DMS153 (cell line): Measurements from ENCODE around the gene DLEU7.

Experiments
- DNase-seq: peaks from one replicate; lab custom pipeline; 2025; lab: John Stamatoyannopoulos, UW

The DLEU7 gene

DNA sequence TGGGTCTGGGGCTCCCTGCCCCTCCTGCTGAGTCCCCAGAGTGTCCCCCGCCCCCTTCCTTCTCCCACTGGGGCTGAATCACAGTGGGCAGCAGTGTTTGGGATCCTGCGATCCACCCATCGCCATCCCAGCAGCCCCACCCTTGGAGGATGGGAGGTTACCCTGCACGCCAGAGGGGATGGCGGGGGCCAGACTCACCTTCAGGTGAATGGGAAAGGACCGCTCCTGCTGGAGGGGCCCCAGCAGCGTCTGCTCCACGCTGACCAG lies 569 bp downstream of the DLEU7 start:
- no peak for DNase-seq

DNA sequence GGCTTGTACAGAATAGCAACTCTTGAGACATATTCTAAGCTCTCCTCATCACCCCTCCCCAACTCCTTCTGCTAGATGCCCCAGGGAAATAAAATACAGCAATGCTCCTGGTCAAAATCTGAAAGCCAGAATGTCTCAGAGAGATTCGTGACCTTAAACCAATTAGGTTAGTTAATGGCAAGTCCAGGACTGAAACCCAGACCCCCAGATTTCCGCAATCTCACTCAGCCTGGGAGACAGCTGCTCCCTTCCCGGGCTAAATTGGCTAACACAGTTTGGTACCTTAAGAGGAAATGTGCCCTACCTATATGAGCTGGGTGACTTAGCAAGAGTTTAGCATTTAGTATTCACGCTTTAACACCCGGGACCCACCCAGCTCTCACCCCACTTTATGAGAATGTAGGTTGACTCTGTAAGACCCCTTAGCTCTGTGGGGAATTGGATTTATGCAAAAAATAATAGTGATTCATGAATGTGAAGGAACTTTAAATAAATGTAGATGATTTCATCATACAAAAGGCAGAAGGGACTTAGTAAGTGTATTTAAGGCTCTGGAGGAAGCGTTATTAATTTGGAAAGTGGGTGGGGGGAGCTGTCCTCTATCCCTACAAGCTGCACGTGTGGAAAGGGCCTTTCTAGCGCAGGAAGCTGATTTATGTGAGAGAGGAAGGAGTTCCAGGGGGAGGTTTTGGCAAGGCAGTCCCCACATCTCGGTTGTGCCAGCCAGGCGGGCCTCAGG lies 1.1 kb downstream of the DLEU7 start:
- DNase-seq: no peak

GRCh38 chr13:50841786-50842185 lies 1.7 kb downstream of the DLEU7 start:
- DNase-seq: no peak

DNA sequence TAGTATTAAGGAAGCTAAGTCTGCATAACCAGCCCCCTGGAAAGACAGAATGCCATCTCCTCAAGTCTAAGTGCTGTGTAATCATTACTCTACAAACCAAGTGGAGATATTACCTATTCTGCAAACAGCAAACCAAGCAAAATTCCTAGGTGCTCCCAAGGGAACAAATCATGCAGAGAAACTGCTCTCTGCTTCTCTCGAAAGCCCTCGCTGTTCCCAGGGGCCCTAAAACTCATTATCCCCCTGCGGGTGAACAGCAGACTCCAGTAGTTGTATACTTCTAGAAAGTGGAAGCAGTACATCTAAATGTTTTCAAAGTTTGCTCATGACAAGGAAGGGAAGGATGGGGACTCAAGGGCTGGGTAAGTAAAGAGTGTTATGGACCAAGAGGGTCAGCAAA lies 3.2 kb downstream of the DLEU7 start:
- no peak for DNase-seq

- no peak for DNase-seq
Measured at GRCh38 chr13:50839828-50840227, 3.7 kb downstream of the DLEU7 start.

DNA sequence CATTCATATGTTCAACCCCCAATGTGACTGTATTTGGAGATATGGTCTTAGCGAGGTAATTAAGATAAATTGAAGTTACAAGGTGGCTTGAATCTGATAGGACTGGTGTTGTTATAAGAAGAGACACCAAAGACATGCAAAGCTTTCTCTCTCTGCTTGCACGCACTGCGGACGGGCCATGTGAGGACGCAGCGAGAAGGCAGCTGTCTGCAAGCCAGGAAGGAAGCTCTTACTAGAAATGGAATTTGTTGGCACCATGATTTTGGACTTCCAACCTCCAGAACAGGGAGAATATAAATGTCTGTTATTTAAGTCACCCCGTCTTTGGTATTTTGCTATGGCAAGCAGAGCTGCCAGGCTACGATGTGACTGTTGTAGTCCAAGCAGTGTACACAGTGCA lies 4.8 kb downstream of the DLEU7 start:
- no peak for DNase-seq

DNA sequence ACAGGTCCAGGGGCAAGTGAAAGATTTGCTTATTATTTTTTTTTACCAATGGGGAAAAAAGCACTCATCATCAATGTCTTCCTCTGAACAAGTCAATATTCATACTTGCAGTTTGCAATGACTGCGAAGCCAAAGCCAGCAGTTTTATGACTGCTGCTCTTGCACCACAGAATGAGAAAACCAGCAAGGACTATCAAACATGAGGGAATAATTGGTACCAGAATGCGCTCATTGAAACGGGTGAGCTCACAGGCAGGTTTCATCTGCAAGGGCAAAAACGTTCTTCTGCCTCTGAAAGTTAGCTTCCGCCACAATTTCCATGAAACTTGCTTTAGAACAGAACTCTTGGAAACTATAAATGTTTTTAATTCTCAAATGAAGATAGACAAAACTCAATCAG lies 5.5 kb downstream of the DLEU7 start:
- no peak for DNase-seq

DNA sequence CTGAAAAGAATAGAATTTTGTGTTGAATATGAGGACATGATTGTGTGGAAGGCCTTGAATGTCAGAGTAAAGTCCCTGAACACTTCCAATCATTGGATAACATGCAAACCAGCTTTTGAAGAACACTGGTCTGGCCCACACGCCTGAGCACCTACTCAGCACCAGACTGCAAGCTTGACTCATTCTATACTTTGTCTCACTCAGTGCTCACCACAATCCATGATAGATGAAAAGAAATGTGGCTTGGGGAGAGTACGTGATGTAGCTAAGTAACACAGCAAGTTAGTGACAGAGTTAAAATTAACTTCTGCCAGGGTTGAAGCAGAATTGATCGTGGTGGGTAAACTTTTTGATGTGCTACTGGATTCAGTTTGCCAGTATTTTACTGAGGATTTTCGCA lies 12.0 kb downstream of the DLEU7 start:
- no peak for DNase-seq

DNA sequence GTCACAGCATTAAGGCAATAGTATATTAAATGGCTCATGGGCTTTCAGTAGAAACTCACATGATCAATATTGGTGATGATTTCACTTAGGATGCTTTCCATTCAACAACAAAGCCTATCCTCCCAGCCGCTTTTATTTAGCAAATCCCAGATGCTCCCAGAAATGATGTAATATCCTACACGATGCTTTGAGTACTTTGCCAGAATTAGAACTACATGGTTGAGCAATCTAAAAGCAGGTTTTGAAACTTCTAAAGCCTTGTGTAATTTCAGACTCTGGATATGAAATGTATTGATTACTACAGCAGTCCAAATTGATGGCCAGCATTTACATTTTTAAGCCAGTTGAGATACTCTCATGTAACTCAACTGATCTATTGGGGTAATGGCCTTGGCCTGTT lies 13.6 kb downstream of the DLEU7 start:
- no peak for DNase-seq

DNA sequence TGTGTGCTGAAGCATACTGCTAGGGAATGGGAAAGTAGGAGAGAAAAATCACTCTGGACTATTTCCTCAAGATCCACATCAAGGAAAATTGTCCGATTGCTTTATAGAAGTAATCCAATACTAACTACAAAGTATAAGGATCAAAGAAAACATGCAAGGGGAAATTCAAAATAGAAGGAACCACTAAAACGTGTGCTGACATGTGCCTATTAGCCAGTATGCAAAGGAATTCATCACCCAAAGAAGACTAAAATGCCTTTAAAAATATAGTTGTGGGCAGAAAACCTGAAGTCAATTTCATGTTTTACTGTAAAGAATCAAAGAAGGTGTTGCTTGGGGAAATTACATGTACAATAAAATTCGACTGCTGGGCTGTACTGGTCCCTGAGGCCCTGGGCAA lies 14.3 kb downstream of the DLEU7 start:
- no peak for DNase-seq

DNA sequence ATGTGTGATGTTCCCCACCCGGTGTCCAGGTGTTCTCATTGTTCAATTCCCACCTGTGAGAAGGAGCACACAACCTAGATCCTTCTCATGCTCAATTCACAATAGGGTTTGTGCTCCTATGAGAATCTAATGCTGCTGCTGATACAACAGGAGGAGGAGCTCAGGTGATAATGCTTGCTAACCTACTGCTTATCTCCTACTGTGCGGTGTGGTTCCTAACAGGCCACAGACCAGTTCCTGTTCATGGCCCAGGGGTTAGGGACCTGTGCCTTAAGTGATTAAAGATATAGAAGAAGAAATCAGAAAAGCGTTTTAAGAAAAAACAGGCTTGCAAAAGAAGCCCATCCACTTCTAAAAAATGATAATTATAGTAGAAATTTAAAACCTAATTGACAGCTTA lies 17.5 kb downstream of the DLEU7 start:
- DNase-seq: no peak

DNA sequence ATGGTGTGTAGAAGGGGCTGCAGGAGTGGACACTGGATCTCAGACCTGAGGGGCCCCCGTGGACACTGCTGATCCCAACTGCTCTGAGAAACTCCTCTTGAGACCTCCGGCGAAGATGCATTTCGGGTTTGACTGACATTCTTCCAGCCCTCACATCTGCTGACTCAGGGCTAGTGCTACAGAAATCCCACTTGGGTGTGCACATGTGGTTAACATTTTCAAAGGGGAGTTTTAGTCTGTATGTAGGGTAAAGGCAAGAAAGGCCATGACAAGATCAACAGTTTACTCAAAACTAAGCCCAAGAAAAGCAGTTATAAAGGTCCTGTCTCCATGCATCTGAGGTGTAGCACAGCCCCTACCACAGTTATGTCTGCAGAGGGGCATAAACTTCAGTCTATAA lies 31.2 kb downstream of the DLEU7 start:
- no peak for DNase-seq

- no peak for DNase-seq
Measured at GRCh38 chr13:50810998-50811397, 32.5 kb downstream of the DLEU7 start.

- no peak for DNase-seq
Measured at GRCh38 chr13:50810468-50810867, 33.0 kb downstream of the DLEU7 start.

- peak; percentile 79 for DNase-seq
Measured at GRCh38 chr13:50809133-50810090, 34.1 kb downstream of the DLEU7 start.

DNA sequence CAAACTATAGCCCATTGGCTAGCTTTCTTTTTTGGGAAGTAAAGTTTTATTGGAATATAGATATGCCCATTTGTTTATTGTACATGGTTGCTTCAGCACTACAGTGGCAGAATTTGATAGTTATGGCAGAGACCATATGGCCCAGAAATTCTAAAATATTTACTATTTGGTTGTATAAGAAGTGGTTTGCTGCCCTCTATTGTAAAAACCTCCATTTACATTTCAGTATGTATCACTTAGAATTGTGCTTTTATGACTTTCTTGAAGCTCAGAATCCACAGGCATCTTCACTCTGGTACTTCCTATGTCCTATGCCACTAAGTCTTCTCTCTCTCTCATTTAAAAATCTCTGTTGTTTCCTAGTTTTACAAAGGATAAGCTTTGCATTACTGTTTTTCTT lies 37.7 kb downstream of the DLEU7 start:
- no peak for DNase-seq

GRCh38 chr13:50801087-50801931 lies 42.2 kb downstream of the DLEU7 start:
- DNase-seq: peak; percentile 58

- DNase-seq: peak; percentile 34
Measured at GRCh38 chr13:50800091-50800739, 43.3 kb downstream of the DLEU7 start.

DNA sequence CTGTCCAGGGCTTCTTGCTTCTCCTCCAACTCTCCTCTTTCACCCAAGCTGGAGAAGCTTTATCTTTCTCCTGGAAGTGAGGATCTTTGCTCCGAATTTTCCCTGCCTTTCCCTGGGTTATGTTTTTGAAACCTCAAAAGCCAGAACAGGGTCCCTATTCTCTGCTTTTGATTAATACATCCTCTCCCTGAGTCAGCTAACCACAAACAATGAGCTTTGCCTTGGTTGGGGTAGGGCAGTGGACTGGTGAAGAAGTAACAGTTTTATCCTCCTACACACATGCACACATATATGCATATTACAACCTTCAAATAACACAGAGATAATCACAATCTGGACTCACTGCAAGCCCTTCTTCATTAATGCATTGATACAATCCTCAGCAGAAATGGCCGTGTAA lies 44.6 kb downstream of the DLEU7 start:
- DNase-seq: no peak

DNA sequence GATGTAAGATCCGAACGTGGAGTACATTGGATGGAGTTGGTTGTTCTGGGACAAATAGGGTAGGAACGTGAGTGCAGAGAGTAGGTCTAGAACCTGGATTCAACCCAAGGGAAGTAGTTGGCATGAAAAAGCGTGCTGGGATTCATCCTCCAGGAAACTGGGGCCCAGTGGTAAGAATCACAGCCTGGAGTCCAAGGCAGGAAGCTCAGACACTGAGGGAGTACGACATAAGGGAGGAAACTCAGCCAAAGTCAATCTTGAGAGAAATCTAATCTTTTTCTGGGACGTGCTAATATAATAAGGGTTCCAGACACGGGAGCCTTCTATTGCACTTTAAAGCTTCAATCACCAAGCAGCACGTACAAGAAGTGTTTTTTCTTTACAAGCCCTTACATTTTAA lies 46.4 kb downstream of the DLEU7 start:
- DNase-seq: no peak

GRCh38 chr13:50796463-50796862 lies 47.0 kb downstream of the DLEU7 start:
- DNase-seq: no peak

- DNase-seq: no peak
Measured at GRCh38 chr13:50794226-50794625, 49.3 kb downstream of the DLEU7 start.
